Measurements from ENCODE around the gene TDRD1.

The TDRD1 gene

GRCh38 chr10:114179747-114180146, 594 bp downstream of the TDRD1 start:
- no peak for DNase-seq

GRCh38 chr10:114180937-114181336, 1.8 kb downstream of the TDRD1 start:
- DNase-seq: no peak

GRCh38 chr10:114181971-114182370, 2.8 kb downstream of the TDRD1 start:
- DNase-seq: no peak

GRCh38 chr10:114183563-114183962, 4.4 kb downstream of the TDRD1 start:
- no peak for DNase-seq

- DNase-seq: no peak
Measured at GRCh38 chr10:114184276-114184675, 5.1 kb downstream of the TDRD1 start.

GRCh38 chr10:114188001-114188400, 8.8 kb downstream of the TDRD1 start:
- no peak for DNase-seq

- DNase-seq: no peak
Measured at GRCh38 chr10:114188900-114189299, 9.7 kb downstream of the TDRD1 start.

GRCh38 chr10:114189700-114190099, 10.5 kb downstream of the TDRD1 start:
- DNase-seq: no peak

GRCh38 chr10:114195079-114195478, 15.9 kb downstream of the TDRD1 start:
- DNase-seq: no peak

GRCh38 chr10:114199239-114199638, 20.1 kb downstream of the TDRD1 start:
- no peak for DNase-seq

- no peak for DNase-seq
Measured at GRCh38 chr10:114202812-114203211, 23.7 kb downstream of the TDRD1 start.

GRCh38 chr10:114206902-114207301, 27.7 kb downstream of the TDRD1 start:
- no peak for DNase-seq

GRCh38 chr10:114207349-114207748, 28.2 kb downstream of the TDRD1 start:
- DNase-seq: no peak

GRCh38 chr10:114208351-114208750, 29.2 kb downstream of the TDRD1 start:
- no peak for DNase-seq

- DNase-seq: no peak
Measured at GRCh38 chr10:114212153-114212552, 33.0 kb downstream of the TDRD1 start.

GRCh38 chr10:114215033-114215432, 35.9 kb downstream of the TDRD1 start:
- no peak for DNase-seq

- DNase-seq: no peak
Measured at GRCh38 chr10:114220281-114220680, 41.1 kb downstream of the TDRD1 start.

- DNase-seq: no peak
Measured at GRCh38 chr10:114221235-114221634, 42.1 kb downstream of the TDRD1 start.

- no peak for DNase-seq
Measured at GRCh38 chr10:114223066-114223465, 43.9 kb downstream of the TDRD1 start.

GRCh38 chr10:114228156-114228555, 49.0 kb downstream of the TDRD1 start:
- DNase-seq: no peak

GRCh38 chr10:114232561-114233176, 53.5 kb downstream of the TDRD1 start:
- no peak for DNase-seq

- no peak for DNase-seq
Measured at GRCh38 chr10:114233482-114233881, 54.3 kb downstream of the TDRD1 start.

GRCh38 chr10:114234132-114234531, 55.0 kb downstream of the TDRD1 start:
- no peak for DNase-seq

GRCh38 chr10:114239117-114239993, 60.2 kb downstream of the TDRD1 start, which contains the start of gene VWA2:
Gene VWA2, plus strand, starts transcription at chr10:114239254. Its CDS starts 9,460 bp downstream, at chr10:114248714.
- DNase-seq: no peak
